Right ventricle myocardium inferior (tissue), 1 donor: ENCODE measurements around the gene DAGLB. TPM values are rescaled to one million over a fixed set of nuclear protein-coding genes. Genes with fewer than 3 reads are reported as not detected.
A peak's percentile ranks its signal among the peaks of the same experiment; 100 is the strongest.
"Not testable (repeated sequence)": the region's sequence is repeated elsewhere in the genome, so short reads cannot be mapped to it uniquely, and the experiment has no call there.

Source experiments
- ATAC-seq: fragments of 200-7000 bp; cut with Tn5 transposase; one replicate; pipeline ENCODE4 v1.9.1; 2020; ENCODE audit warnings: mild to moderate bottlenecking, moderate library complexity
- DNase-seq: peaks from one replicate; pipeline ENCODE4 v3.0.0; 2021; ENCODE audit errors: missing footprints
- intact Hi-C: fragments of 100-400 bp; cut with DNase I; formaldehyde crosslinking; loops from one replicate; pipeline ENCODE4 v1.11.0; 2022
- total RNA-seq: library from RNA; stranded (reverse); fragmentation: NEBNext Ultra II Directional; extraction: Animal tissue kit (Norgen Biotek cat#: 25700); gene quantifications from one replicate; pipeline ENCODE4 v1.2.1, GENCODE V29; 2021
- donor health status: DM: no; HTN: yes; CAD: no; lungs with severe emphysema.

The DAGLB gene
- total RNA-seq, 1 donor from 2014 or later: 6.7 TPM

GRCh38 chr7:6387734-6388294, 59.9 kb downstream of the DAGLB start:
- intact Hi-C loops: no loop called here
- ATAC-seq: no peak
- DNase-seq: no peak

GRCh38 chr7:6386779-6387178, 61.0 kb downstream of the DAGLB start:
- ATAC-seq (no peak), DNase-seq (no peak)
- intact Hi-C loops: no loop called here

- intact Hi-C loops: no loop called here
- DNase-seq (no peak), ATAC-seq (no peak)
Measured at GRCh38 chr7:6385909-6386560, 61.7 kb downstream of the DAGLB start.

- DNase-seq (no peak), ATAC-seq (peak; percentile 64)
- intact Hi-C loops: no loop called here
Measured at GRCh38 chr7:6385110-6385781, 62.5 kb downstream of the DAGLB start.

- ATAC-seq (no peak), DNase-seq (no peak)
- intact Hi-C loops: no loop called here
Measured at GRCh38 chr7:6384327-6384726, 63.4 kb downstream of the DAGLB start.

GRCh38 chr7:6382817-6383216, 64.9 kb downstream of the DAGLB start:
- no peak for DNase-seq
- intact Hi-C loops: no loop called here
- ATAC-seq: no peak

- DNase-seq, ATAC-seq, intact Hi-C loops: not testable (repeated sequence)
Measured at GRCh38 chr7:6381846-6382245, 65.9 kb downstream of the DAGLB start.

GRCh38 chr7:6380310-6381095, 67.3 kb downstream of the DAGLB start:
- intact Hi-C loops: no loop called here
- ATAC-seq (no peak), DNase-seq (no peak)

- DNase-seq (no peak), ATAC-seq (no peak)
- intact Hi-C loops: no loop called here
Measured at GRCh38 chr7:6379886-6380285, 67.9 kb downstream of the DAGLB start.

GRCh38 chr7:6378556-6378955, 69.2 kb downstream of the DAGLB start:
- intact Hi-C loops, DNase-seq, ATAC-seq: not testable (repeated sequence)

- ATAC-seq (no peak), DNase-seq (no peak)
- intact Hi-C loops: loop anchor here (2.0 kb wide), 1 partner anchor 16 kb away; no protein-coding TSS in a partner anchor
Measured at GRCh38 chr7:6376820-6377219, 70.9 kb downstream of the DAGLB start.

- no peak for ATAC-seq
- intact Hi-C loops: loop anchor here (2.0 kb wide), 1 partner anchor 17 kb away; no protein-coding TSS in a partner anchor
Measured at GRCh38 chr7:6375348-6376101, 72.2 kb downstream of the DAGLB start.

GRCh38 chr7:6367701-6368211, 80.0 kb downstream of the DAGLB start:
- no peak for ATAC-seq

More at GRCh38 chr7:6375348-6376101, 72.2 kb downstream of the DAGLB start:
- no peak for DNase-seq

GRCh38 chr7:6365451-6365850, 82.3 kb downstream of the DAGLB start:
- intact Hi-C loops: no loop called here
- ATAC-seq: no peak
- DNase-seq: no peak

More at GRCh38 chr7:6367701-6368211, 80.0 kb downstream of the DAGLB start:
- intact Hi-C loops: no loop called here
- DNase-seq: no peak

GRCh38 chr7:6360841-6361240, 86.9 kb downstream of the DAGLB start:
- ATAC-seq: no peak
- intact Hi-C loops: no loop called here
- no peak for DNase-seq

- ATAC-seq (no peak), DNase-seq (no peak)
- intact Hi-C loops: loop anchor here (5.0 kb wide), 1 partner anchor 577 kb away; the partner anchor contains the start of gene RNF216
Measured at GRCh38 chr7:6359734-6360133, 88.0 kb downstream of the DAGLB start.
